GM23338 (cell line): ENCODE results near the gene MAN1C1.

Experiments used
- CREB1 ChIP-seq: fragments of 250-450 bp; sonication (Bioruptor Pico); IDR thresholded peaks from 2 replicates; pipeline ENCODE4 v1.5.0; 2020; ENCODE audit warnings: low read depth, mild to moderate bottlenecking, moderate library complexity
- CTCF ChIP-seq, 2 experiments: fragments of 200-600 bp in 1 of 2; sonication (generic) in 1 of 2; conservative IDR thresholded peaks; 2 replicates each; pipeline versions ENCODE4 v1.5.1 to v1.6.1; 2016 to 2017; ENCODE audit warnings: antibody characterized with exemption in 2 of 2, low read depth in 2 of 2, mild to moderate bottlenecking in 2 of 2, moderate library complexity in 1 of 2
- ETS1 ChIP-seq: IDR thresholded peaks from 2 replicates; pipeline ENCODE4 v1.6.1; 2016; ENCODE audit warnings: antibody characterized with exemption
- EZH2 ChIP-seq: fragments of 200-600 bp; sonication (generic); IDR thresholded peaks from one replicate; pipeline ENCODE4 v1.8.0; 2017; ENCODE audit warnings: antibody characterized with exemption, mild to moderate bottlenecking, low read depth; ENCODE audit not compliant: unreplicated experiment
- EZH2phosphoT487 ChIP-seq: fragments of 200-600 bp; sonication (generic); IDR thresholded peaks from one replicate; pipeline ENCODE4 v1.8.1; 2018; ENCODE audit warnings: antibody characterized with exemption; ENCODE audit not compliant: unreplicated experiment
- JUNB ChIP-seq: IDR thresholded peaks from one replicate; pipeline ENCODE4 v1.6.1; 2016; ENCODE audit warnings: antibody characterized with exemption; ENCODE audit not compliant: unreplicated experiment
- NANOG ChIP-seq: IDR thresholded peaks from 2 replicates; pipeline ENCODE4 v1.6.1; 2016; ENCODE audit warnings: antibody characterized with exemption, borderline replicate concordance
- POLR2AphosphoS5 ChIP-seq: IDR thresholded peaks from 2 replicates; pipeline ENCODE4 v1.6.1; 2016; ENCODE audit warnings: antibody characterized with exemption, low read depth
- REST ChIP-seq: IDR thresholded peaks from one replicate; pipeline ENCODE4 v1.6.1; 2018; ENCODE audit warnings: antibody characterized with exemption; ENCODE audit not compliant: unreplicated experiment
- STAT1 ChIP-seq: IDR thresholded peaks from one replicate; pipeline ENCODE4 v1.6.1; 2016; ENCODE audit warnings: antibody characterized with exemption; ENCODE audit not compliant: unreplicated experiment
- ZNF114 ChIP-seq: fragments of 250-450 bp; sonication (Bioruptor Pico); IDR thresholded peaks from 2 replicates; pipeline ENCODE4 v1.5.0; 2020; ENCODE audit warnings: mild to moderate bottlenecking, moderate library complexity
- ZNF331 ChIP-seq: fragments of 250-450 bp; sonication (Bioruptor Pico); IDR thresholded peaks from 2 replicates; pipeline ENCODE4 v1.5.0; 2020; ENCODE audit warnings: low read depth, mild to moderate bottlenecking, moderate library complexity
- ZNF462 ChIP-seq: fragments of 250-450 bp; sonication (Bioruptor Pico); IDR thresholded peaks from 2 replicates; pipeline ENCODE4 v1.5.0; 2020; ENCODE audit warnings: mild to moderate bottlenecking, moderate library complexity

GRCh38 chr1:25672763-25673409 lies 56.3 kb downstream of the MAN1C1 start:
- TF ChIP-seq CTCF (conservative IDR thresholded peaks at IDR 0.05; ENCODE audit: low read depth in 2 of 2) (no peak), REST (no peak), JUNB (no peak), CREB1 (CRISPR knock-in tag) (no peak), EZH2 (no peak), POLR2AphosphoS5 (no peak), ZNF331 (CRISPR knock-in tag) (no peak), EZH2phosphoT487 (no peak), ETS1 (no peak), STAT1 (no peak), ZNF114 (CRISPR knock-in tag) (no peak), NANOG (no peak), ZNF462 (CRISPR knock-in tag) (no peak)
